EH (cell line): Measurements from ENCODE around the gene NAA40.

Source experiments
- DNase-seq: peaks from one replicate; pipeline ENCODE4 v3.0.0-alpha.2; 2015; ENCODE audit warnings: low read depth

Gene NAA40

DNA sequence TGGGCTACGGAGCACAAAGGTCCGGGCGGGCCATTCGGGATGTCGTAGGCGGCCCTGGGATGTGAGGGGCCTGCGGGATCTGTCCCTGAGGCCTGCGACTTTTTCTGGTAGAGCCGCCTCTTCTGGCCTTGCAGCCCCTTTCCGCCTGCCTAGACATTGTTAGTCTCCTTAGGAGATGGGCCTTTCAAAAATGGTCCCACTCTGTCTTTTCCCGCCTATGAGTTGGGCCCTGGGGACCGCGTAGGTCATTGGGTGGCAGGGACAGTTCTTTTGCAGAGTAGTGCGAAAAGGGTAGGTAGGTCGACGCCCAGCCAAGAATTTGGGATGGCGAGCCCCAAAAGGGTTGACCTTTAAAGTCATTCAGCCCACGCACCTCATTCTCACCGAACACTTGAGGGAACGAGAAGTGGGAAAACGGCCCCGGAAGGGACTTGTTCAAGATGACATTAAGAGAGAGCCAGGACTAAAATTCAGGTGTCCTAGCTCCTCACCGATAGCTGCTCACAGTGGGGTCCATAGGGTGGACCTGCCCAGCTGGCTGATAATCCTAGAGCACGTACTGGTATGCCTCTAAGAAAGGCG lies 48.2 kb downstream of the NAA40 start:
- no peak for DNase-seq

DNA sequence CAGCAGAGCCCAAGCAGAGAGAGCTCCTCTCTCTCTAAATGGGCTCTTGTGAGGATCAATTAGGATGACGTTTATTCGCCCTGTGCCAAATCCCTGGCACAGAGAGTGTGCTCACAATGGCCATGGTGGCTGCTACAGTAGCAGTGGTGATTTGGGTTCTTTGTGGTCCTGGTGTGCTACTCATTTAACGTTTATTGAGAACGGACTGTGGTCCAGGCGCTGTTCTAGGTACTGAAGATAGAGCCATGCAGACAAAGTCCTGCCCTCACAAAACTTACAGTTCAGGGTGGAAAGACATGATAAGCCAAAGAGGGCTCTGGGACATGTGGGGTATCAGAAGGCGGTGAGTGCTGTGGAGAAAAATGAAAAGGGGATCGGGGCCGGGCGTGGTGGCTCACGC lies 52.8 kb downstream of the NAA40 start:
- DNase-seq: no peak

DNA sequence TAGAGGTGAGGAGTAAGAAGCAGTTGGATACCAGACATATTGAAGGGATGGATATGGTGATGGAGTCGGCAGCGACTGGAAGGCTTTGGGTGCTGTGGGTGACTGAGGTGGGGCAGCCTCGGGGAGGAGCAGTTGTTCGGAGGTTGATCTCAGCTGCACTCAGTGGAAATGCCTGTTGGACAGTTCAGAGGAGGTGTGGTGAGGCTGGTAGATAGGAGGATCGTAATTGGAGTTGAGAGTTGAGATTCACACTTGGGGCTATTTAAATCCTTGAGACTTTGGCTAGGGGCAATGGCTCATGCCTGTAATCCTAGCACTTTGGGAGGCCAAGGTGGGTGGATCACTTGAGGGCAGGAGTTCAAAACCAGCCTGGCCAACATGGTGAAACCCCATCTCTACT lies 54.3 kb downstream of the NAA40 start:
- DNase-seq: no peak

DNA sequence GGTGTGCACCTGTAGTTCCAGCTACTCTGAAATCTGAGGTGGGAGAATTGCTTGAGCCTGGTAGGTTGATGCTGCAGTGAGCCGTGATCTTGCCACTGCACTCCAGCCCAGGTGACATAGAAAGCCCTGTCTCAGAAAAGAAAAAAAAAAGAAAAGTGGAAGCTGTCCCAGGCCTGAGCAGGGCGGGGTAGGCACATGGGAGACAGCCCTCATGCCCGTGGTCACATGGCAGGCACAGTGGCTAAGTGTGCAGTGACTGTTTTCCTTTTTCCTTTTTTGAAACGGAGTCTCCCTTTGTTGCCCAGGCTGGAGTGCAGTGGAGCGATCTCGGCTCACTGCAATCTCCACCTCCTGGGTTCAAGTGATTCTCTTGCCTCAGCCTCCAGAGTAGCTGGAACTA lies 55.2 kb downstream of the NAA40 start:
- DNase-seq: no peak

DNA sequence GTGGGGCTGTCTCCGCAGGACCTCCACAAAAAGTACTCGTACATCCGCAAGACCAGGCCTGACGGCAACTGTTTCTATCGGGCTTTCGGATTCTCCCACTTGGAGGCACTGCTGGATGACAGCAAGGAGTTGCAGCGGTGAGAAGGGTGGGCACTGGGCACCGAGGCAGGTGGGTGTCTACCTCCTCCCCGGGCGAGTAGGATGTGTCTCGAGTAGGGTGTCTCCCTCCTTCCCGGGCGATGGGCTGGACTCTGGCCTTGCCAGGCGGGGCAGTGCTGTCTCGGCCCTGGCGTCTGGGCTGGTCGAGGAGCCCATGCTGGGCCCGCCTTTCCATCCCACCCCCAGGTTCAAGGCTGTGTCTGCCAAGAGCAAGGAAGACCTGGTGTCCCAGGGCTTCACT lies 57.7 kb downstream of the NAA40 start:
- DNase-seq: no peak

DNA sequence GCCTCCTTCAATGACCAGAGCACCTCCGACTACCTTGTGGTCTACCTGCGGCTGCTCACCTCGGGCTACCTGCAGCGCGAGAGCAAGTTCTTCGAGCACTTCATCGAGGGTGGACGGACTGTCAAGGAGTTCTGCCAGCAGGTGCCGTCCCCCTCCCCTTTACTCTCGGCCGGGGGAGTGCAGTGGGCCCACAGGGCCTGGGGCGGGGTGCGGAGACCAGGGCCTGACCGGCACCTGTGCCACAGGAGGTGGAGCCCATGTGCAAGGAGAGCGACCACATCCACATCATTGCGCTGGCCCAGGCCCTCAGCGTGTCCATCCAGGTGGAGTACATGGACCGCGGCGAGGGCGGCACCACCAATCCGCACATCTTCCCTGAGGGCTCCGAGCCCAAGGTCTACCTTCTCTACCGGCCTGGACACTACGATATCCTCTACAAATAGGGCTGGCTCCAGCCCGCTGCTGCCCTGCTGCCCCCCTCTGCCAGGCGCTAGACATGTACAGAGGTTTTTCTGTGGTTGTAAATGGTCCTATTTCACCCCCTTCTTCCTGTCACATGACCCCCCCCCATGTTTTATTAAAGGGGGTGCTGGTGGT lies 58.4 kb downstream of the NAA40 start:
- no peak for DNase-seq

DNA sequence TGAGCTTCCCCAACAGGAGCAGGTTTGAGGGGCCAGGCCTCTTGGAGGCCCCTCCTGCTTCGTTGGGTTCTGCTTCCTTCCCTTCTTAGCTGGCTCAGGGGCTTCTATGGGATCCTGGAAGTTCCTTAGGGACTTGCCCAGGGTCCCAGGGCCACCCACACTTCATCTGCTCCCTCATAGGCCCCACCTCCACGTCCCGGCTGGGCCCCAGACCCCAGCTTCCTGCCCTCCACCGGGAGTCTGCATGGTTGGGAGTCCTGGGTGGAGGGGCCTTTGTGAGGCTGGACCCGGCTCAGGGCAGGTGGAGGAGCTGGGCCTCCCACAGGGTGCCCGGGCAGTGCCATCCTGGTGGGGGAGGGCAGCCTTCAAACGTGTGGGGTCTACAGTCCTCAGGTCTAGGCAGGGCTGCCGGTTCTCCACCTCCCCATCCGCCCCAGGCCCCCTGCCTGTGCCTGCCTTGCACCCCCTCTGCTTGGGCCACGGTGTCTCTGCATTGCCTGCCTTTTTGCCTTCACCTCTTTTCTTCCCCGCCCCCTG lies 59.1 kb downstream of the NAA40 start:
- DNase-seq: no peak

DNA sequence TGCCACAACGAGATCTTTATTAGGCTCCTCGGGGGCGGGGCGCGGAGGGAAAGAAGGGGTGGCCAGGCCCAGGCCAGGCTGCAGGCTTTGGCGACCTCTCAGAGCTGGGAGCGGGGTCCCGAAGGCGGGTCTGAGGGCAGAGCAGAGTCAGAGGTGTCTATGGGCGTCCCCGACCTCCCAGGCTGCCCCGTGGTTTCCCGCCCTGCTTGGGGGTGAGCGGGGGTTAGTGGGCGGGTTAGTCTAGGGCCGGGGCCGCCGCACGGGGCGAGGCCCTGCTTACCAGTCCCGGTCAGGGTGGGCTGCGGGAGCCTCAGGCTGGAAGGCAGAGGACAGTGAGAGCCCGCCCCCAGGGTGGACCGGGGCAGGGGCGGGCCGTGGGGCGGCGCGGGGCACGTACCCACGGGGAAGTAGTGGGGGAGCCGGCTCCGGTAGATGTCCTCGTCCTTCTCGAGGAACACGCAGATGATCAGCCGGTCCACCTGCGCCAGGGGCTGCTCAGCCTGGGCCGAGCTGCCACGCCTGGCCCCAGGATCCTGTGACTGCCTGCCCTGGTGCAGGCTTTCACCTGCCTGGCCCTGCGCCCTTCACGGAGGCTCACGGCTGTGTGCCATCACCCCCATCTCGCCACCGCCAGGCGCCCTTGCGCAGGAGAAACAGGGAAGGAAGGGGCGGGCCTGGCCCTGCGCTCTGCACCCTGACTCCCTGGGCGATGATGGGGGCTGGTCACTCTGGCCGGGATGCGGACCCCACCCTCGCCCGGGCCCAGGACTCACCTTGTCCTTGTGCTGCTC lies 60.0 kb downstream of the NAA40 start:
- DNase-seq: no peak

DNA sequence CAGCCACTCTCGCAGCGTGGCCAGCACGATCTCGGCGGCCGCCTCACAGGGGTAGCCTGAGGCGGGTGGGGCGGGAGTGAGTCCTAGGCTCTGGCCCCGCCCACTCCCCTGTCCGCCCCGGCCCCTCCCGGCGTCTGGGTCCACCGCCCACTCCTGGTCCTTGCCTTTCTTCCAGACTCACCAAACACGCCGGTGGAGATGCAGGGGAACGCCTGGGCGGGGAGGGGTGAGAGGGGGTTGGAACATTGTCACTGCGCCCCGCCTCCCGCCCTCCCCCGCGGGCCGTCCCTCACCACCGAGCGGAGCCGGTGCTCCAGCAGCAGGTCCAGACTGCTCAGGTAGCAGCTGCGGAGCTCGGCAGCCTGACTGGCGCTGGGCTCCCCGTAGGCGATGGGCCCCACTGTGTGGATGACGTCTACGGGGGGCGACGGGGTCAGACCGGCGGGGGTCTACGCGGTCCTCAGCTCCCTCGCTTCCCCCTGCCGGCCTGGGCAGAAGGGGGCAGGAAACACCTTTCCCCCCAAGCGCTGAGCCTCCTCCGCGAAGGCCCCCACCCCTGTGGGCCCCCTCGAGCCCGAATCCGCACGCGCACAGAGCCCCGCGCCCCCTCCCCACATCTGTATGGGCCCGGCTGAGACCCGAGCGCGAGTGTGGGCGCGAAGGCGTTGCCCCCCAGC lies 60.7 kb downstream of the NAA40 start:
- DNase-seq: peak; percentile 55

DNA sequence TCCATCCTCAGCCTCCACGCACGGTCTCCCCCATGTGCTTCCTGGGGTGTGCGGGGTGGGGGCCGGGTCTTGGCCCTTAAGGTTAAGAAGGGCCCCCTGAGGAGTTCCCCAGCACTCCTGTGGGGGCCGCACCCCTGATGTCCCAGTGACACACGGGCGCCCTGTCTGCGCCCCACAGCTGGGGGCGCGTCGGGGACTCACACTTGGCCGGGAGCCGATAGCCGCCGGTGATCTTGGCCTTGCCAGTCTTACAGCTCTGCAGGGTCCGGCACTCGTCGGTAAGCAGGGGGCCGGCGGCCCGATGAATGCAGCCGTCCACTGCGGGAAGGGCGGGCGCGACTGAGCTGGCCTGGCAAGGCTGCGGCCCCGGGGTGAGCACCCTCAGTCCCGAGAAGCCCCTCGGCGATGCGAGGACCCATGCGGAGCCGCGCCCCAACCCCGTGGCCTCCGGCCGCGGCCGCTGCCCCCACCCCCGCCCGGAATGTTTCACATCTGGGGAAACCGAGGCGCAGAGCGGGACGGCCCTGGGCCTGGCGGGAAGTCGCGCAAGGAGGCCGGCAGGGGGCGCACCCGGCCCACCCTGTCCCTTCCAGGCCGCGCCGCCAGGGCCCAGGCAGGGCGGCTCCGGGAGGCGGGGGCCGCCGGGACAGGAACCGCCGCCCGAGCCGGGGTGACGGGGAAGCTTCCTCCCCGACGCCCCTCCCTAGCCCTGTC lies 61.4 kb downstream of the NAA40 start:
- peak; percentile 72 for DNase-seq

DNA sequence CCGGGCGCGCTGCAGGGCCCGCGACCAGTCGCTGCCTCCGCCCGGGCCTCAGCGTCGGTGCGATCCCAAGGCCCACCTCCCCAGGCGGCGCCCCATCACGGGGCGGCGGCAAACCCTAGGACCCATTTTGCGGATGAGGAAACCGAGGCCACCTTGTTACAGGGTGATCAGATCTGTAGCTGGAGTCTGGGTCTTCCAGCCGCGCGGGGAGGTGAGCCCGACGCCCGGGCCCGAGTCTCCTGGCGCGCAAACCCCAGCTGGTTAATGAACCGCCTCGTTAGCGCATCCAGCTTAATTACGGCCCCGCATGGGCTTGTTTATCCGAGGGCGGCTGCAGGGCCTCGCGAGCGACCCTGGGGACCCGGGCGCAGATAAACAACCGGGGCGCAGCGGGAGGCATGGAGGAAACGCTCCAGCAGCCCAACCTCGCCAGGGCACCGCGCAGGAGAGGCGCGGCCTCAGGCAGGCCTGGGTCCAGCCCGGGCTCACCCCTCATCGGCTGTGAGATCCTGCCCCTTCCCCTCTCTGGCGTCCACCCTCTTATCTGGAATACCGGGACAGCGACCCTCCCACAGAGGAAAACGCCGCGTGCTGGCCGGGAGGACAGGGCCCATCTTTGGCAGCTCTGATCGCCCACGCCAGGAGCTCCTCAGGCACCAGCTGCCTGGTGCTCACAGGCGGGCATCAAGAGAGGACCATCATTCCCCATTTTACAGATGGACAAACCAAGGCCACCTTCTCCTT lies 62.1 kb downstream of the NAA40 start:
- no peak for DNase-seq

DNA sequence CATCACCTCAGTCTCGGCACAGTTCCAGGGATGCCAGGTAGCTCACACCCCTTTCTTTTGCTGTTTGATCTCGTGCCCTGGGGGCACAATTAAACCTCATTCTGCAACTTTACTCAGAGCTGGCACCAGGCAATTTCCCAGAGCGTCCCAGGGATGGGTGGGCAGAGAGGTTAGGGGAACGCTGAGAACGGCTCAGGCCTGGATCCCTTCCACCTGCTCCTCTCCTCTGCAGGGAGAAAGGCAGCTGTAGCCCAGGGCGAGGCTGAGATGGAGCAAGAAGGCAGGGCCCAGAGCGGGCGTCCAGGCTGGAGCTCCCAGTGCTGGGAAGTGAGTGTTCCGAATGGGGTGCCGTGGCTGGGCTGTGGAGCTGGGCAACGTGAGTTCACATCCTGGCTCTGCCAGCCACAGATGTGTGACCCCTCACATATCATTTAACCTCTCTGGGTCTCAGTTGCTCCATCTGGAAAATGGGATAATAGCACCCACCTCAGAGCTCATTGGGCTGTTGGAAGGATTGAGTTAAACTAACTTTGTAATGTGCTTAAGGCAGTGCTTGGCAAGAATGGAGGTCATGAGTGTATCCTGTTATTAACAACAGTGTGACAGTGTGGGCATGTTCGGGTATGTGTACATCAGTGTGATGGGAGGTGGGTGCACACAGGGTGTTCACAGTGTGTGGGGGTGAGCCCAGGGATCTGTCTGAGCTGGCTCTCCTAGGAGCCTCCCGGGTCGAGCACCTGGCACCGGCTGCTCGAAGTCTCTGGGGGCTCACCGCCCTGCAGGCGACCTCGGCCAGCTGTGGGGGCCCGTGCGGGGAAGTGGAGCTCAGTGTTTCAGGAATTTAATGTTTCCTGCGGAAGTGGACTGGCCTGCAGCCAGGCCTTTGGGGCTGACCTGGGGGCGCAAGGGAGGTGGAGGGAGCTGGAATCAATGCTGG lies 63.0 kb downstream of the NAA40 start:
- peak; percentile 50 for DNase-seq

DNA sequence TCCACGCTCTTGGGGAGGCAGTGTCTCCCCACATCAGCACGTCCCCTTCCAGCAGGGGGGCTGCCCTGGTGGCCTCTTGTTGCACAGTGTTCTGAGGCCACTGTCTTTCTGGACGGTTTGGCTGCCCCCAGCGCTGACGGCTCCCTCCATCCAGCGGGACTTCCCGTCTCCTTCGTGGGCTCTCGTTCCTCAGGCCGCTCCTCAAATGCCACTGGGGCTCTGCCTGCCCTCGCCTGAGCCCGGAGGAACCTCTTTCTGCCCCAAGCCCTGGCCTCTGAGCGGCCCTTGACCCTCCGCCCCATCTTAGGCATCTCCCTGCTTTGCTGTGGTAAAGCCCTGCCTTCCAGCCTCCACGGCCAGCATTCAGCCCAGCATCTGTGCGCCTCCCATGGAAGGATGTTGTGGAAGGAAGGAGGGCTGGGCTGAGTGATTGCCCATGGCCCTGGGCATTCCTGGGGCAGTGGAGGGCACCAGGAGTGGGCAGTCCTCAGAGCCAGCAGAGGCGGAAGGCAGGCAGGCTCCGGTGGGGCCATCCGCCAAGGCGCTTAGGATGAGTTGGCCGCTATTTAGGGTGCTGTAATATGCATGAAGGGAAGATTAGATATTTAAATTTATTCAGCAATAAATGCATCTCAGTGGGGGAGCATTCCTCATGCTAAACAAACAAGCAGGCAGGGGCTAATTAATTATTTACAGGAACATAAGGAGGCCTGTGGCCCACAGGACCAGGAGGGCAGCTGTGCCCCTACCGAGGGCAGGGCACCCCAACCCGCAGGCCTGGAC lies 65.2 kb downstream of the NAA40 start:
- peak; percentile 34 for DNase-seq

DNA sequence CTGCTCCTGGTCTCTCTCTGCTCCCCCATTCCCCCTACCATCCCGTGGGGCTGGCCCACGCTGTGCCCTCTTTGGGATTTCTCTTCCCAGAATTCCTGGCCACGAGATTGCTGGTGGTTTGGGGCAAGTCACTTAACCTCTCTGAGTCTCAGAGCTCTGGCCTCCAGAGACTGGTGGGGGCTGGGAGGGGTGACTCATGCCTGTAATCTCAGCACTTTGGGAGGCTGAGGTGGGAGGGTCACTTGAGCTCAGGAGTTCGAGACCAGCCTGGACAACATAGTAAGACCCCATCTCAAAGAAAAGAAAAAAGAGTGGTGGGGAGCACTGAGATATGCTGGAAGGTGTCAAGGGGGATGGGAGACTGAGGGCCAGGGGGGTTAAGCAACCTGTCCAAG lies 65.8 kb downstream of the NAA40 start:
- DNase-seq: peak; percentile 31

DNA sequence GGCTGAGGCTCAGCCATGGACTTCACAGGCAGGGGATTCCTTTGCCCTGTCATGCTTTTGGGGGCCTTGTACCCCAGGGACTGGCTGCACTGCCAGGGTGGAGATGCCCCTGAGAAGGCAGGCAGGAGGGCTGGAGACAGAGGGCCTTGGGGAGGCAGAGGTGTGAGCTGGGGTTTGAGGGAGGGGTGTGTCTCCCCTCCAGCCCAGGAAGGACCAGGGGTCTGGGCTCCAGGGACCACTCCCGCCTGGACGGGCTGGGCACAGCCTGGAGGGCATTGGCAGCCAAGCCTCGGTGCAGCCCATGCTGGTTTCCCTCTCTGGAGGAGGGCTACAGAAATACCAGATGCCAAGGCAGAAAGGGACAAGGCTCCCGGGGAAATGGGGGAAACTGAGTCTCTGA lies 66.9 kb downstream of the NAA40 start:
- DNase-seq: no peak

DNA sequence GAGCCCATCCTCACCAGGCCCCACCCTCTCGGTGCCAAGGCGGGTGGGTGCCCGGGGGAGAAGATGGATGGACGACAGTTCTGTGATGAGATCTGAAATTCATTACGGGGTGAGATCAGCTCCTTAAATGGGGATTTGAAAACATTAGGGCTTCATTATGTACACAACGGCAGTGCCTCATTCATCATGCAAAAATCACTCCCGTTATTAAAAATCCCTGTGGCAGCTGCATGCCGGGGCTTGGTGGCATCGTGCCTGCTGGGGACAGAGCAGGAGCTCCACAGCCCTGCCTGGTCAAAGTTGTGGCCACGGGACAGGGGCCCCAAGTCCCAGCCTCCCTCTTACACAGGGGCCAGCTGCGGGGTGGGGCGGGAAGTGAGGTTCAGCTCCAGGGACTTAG lies 67.6 kb downstream of the NAA40 start:
- no peak for DNase-seq
